ENCODE measurements around the gene USP6.
"Not testable (repeated sequence)": the region's sequence is repeated elsewhere in the genome, so short reads cannot be mapped to it uniquely, and the experiment has no call there.

- not testable (repeated sequence) for TF ChIP-seq REST (IDR thresholded peaks at IDR 0.05; ENCODE audit: insufficient read depth in 1 of 2, low read depth in 2 of 2, low read length in 1 of 2); POLR2AphosphoS5 (IDR thresholded peaks at IDR 0.05; ENCODE audit: low read depth, low read length); SIN3A (IDR thresholded peaks at IDR 0.05; ENCODE audit: borderline replicate concordance, insufficient read depth, low read depth, low read length); TCF7L2 (IDR thresholded peaks at IDR 0.05; ENCODE audit: low read depth, low read length)
- TF ChIP-seq, protein P1, sequence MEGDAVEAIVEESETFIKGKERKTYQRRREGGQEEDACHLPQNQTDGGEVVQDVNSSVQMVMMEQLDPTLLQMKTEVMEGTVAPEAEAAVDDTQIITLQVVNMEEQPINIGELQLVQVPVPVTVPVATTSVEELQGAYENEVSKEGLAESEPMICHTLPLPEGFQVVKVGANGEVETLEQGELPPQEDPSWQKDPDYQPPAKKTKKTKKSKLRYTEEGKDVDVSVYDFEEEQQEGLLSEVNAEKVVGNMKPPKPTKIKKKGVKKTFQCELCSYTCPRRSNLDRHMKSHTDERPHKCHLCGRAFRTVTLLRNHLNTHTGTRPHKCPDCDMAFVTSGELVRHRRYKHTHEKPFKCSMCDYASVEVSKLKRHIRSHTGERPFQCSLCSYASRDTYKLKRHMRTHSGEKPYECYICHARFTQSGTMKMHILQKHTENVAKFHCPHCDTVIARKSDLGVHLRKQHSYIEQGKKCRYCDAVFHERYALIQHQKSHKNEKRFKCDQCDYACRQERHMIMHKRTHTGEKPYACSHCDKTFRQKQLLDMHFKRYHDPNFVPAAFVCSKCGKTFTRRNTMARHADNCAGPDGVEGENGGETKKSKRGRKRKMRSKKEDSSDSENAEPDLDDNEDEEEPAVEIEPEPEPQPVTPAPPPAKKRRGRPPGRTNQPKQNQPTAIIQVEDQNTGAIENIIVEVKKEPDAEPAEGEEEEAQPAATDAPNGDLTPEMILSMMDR (IDR thresholded peaks at IDR 0.05) = not testable (repeated sequence)
Observed at GRCh38 chr17:5075472-5075871, 40.4 kb upstream of the USP6 start.
